Measurements from ENCODE around the gene RPS29. TPM values are rescaled to one million over a fixed set of nuclear protein-coding genes. Genes with fewer than 3 reads are reported as not detected.
A peak's percentile ranks its signal among the peaks of the same experiment; 100 is the strongest.

The RPS29 gene
- total RNA-seq, 4 donors from 2014 or later, result 2,435 to 6,129 (median 4,291) TPM

- 55 to 100% methylated on average over 2 to 6 of the region's 6 CpGs for WGBS, 2 donors (ENCODE audit: low coverage in 1 of 2)
- intact Hi-C loops (cut with DNase I; ENCODE audit: low total_unique reads) (no loop called here), in situ Hi-C loops (cut with MboI; ENCODE audit: low pct_ligation_motif_present in 1 of 4, low pct_unique_long_range_greater_than_20kb in 1 of 4, low sequenced_read_pairs in 3 of 4) (no loop called here)
- H3K27ac ChIP-seq, result peak overlapping the region; percentile 44 to 95 (median 79)
- TF ChIP-seq CTCF (IDR thresholded peaks at IDR 0.05), result no peak
- no peak for TF ChIP-seq EP300 (IDR thresholded peaks at IDR 0.05; ENCODE audit: low read depth)
- peak in 1 of 3 donors; percentile 15 for TF ChIP-seq POLR2AphosphoS5 (IDR thresholded peaks at IDR 0.05)
- no peak for TF ChIP-seq POLR2A (IDR thresholded peaks at IDR 0.05)
- peaks cover 0 to 10% (median 0%) of the 10 kb centered on the region in 4 donors for H3K36me3 ChIP-seq
- H3K4me1 ChIP-seq, result peaks cover 5 to 42% (median 36%) of the 10 kb centered on the region in 4 donors
- H3K27me3 ChIP-seq, result no peaks in the 10 kb centered on the region
- DNase-seq, result peak; percentile 19
- H3K9me3 ChIP-seq, result no peaks in the 10 kb centered on the region
- peak overlapping the region in 1 of 4 donors; percentile 5 for H3K4me3 ChIP-seq
These were observed 38.0 kb upstream of the RPS29 start for GRCh38 chr14:49623941-49624839.

- in situ Hi-C loops (cut with MboI; ENCODE audit: low pct_ligation_motif_present in 1 of 4, low pct_unique_long_range_greater_than_20kb in 1 of 4, low sequenced_read_pairs in 3 of 4), result no loop called here
- H3K36me3 ChIP-seq, result peaks cover 0 to 18% (median 2%) of the 10 kb centered on the region in 4 donors
- no peak for TF ChIP-seq POLR2A (IDR thresholded peaks at IDR 0.05)
- TF ChIP-seq EP300 (IDR thresholded peaks at IDR 0.05; ENCODE audit: low read depth), result no peak
- no peak for TF ChIP-seq CTCF (IDR thresholded peaks at IDR 0.05)
- TF ChIP-seq POLR2AphosphoS5 (IDR thresholded peaks at IDR 0.05), result no peak
- H3K27me3 ChIP-seq, result no peaks in the 10 kb centered on the region
- H3K4me1 ChIP-seq, result peaks cover 5 to 49% (median 39%) of the 10 kb centered on the region in 4 donors
- H3K4me3 ChIP-seq, result no peak overlapping the region
- H3K9me3 ChIP-seq, result no peaks in the 10 kb centered on the region
- 32 to 39% methylated on average over 3 of the region's 3 CpGs for WGBS, 2 donors (ENCODE audit: low coverage in 1 of 2)
- no peak for DNase-seq
- intact Hi-C loops (cut with DNase I; ENCODE audit: low total_unique reads), result no loop called here
- peak overlapping the region; percentile 44 to 95 (median 79) for H3K27ac ChIP-seq
These were observed 37.2 kb upstream of the RPS29 start for GRCh38 chr14:49623387-49623786.

- Histone ChIP-seq H3K27me3 (no peaks in the 10 kb centered on the region), H3K36me3 (peaks cover 0 to 20% (median 3%) of the 10 kb centered on the region in 4 donors), H3K9me3 (no peaks in the 10 kb centered on the region), H3K27ac (peak overlapping the region; percentile 95 to 99 (median 96)), H3K4me3 (peak overlapping the region in 3 of 4 donors; percentile 79 to 99 (median 92)), H3K4me1 (peaks cover 5 to 58% (median 39%) of the 10 kb centered on the region in 4 donors)
- TF ChIP-seq CTCF (IDR thresholded peaks at IDR 0.05) (no peak), POLR2A (IDR thresholded peaks at IDR 0.05) (no peak), POLR2AphosphoS5 (IDR thresholded peaks at IDR 0.05) (no peak), EP300 (IDR thresholded peaks at IDR 0.05; ENCODE audit: low read depth) (no peak)
- DNase-seq, result no peak
- 38% methylated on average over 3 of the region's 3 CpGs; no CpG with 5 or more reads in 1 of the 2 donors for WGBS, 2 donors (ENCODE audit: low coverage in 1 of 2)
- intact Hi-C loops (cut with DNase I; ENCODE audit: low total_unique reads), result no loop called here
- in situ Hi-C loops (cut with MboI; ENCODE audit: low pct_ligation_motif_present in 1 of 4, low pct_unique_long_range_greater_than_20kb in 1 of 4, low sequenced_read_pairs in 3 of 4), result no loop called here
These were observed 35.9 kb upstream of the RPS29 start for GRCh38 chr14:49622022-49622607.
